H4 (cell line): ENCODE measurements around the gene MIPOL1. TPM values are rescaled to one million over a fixed set of nuclear protein-coding genes. Genes with fewer than 3 reads are reported as not detected.

Experiments
- DNase-seq: peaks from one replicate; pipeline ENCODE4 v3.0.0-alpha.2; 2015; ENCODE audit warnings: low spot score
- total RNA-seq: library from RNA; depleted of rRNA; stranded (reverse); fragments of >200 nt; shearing (Covaris generic); gene quantifications from 2 replicates; pipeline ENCODE4 v1.2.3, GENCODE V29; 2014; rRNA removed

Gene MIPOL1
- total RNA-seq, 1 experiment from 2014 or later = 0.06 TPM

DNA sequence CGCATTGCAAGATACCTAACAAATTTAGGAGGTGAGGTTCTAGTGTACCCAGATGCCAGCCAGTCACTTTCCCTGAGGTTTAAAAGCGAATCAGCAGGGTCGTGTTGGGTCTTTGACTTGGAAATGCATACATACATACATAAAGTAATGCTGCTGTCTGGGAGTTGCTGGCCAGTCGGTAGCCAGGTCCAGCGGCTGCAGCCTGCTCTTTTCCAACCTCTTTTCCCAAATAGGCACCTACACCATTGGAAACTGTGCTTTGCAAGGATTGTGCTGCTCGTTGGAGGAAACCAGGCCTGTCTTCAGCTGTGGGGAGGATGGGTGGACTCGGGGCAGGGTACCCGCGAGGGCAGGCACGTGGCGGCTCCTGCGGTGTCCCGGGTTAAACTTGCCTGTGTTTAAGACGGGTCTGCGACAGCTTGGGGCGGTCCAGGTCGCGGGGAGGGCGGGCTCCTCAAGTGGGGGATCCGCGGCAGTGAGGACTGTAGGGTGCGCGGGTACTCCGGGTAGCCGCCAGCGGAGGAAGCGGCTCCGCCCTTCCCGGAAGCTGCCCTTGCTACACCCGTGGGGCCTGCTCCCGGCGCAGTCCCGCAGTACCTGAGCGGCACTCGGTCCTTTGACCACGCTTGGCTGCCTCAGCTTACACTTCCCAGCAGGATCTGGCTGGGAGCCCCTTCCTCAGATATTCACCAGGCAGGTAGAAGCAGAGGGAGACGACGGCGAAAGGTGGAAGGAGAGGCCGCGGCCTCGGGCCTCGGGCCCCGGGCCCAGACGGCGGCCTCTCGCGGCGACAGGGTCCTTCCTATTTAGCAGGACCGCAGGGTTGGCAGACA, 400.4 kb downstream of the MIPOL1 start:
- DNase-seq = no peak

- DNase-seq = no peak
Measured at GRCh38 chr14:37598747-37599506, 401.2 kb downstream of the MIPOL1 start.

GRCh38 chr14:37599507-37600368, 402.0 kb downstream of the MIPOL1 start:
- no peak for DNase-seq

GRCh38 chr14:37600880-37601741, 403.4 kb downstream of the MIPOL1 start:
- DNase-seq = no peak

- DNase-seq = no peak
Measured at GRCh38 chr14:37601865-37602264, 404.1 kb downstream of the MIPOL1 start.

Other genes with a start within 250 kb of the MIPOL1 start
- gene SLC25A21, start 25.3 kb upstream of the MIPOL1 start, total RNA-seq = not detected in 2 replicates